ENCODE data around the gene GATB. TPM values are rescaled to one million over a fixed set of nuclear protein-coding genes. Genes with fewer than 3 reads are reported as not detected.

GATB gene
- total RNA-seq, 1 donor from 2014 or later: 22.9 TPM

- TF ChIP-seq CTCF (IDR thresholded peaks at IDR 0.05): no peak
- ChIA-PET POLR2A (no interaction called here), CTCF (no interaction called here)
- intact Hi-C loops (cut with micrococcal nuclease): no loop called here
- Mint-ChIP-seq H3K27me3 (no peaks in the 10 kb centered on the region), H3K4me3 (no peak overlapping the region), H3K36me3 (ENCODE audit: low read depth) (peaks cover 59% of the 10 kb centered on the region), H3K9me3 (no peaks in the 10 kb centered on the region), H3K27ac (no peak overlapping the region), H3K4me1 (no peaks in the 10 kb centered on the region)
- no peak for DNase-seq
- no peak for ATAC-seq (ENCODE audit: low read depth)
These were observed 73.7 kb downstream of the GATB start for GRCh38 chr4:151687021-151687640.

- H3K4me3 Mint-ChIP-seq: no peak overlapping the region
- H3K9me3 Mint-ChIP-seq: no peaks in the 10 kb centered on the region
- no peak overlapping the region for H3K27ac Mint-ChIP-seq
- peaks cover 66% of the 10 kb centered on the region for H3K36me3 Mint-ChIP-seq (ENCODE audit: low read depth)
- no peak for ATAC-seq (ENCODE audit: low read depth)
- DNase-seq: no peak
- POLR2A ChIA-PET: no interaction called here
- H3K27me3 Mint-ChIP-seq: no peaks in the 10 kb centered on the region
- intact Hi-C loops (cut with micrococcal nuclease): no loop called here
- TF ChIP-seq CTCF (IDR thresholded peaks at IDR 0.05): no peak
- no peaks in the 10 kb centered on the region for H3K4me1 Mint-ChIP-seq
- CTCF ChIA-PET: no interaction called here
These were observed 75.5 kb downstream of the GATB start for GRCh38 chr4:151685303-151685702.

DNA sequence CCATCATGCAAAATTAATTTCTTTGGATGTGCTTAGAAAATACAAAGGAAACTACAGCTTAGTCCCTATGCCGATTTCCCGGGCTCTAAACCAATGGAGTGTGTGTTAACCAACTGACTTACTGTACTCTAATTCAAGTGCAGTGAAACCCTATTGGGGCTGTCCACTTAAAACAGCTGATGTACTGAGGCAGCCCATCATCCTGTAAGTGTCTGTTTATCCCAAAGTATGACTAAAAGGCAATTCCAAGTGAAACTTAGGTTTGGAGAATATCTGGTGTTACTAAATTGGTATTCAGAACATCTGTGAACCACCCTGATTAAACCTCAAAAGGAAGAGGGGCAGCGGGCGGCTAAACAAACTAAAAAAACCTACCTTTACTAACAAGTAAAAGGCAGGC lies 79.7 kb downstream of the GATB start:
- no peak for TF ChIP-seq CTCF (IDR thresholded peaks at IDR 0.05)
- Mint-ChIP-seq H3K9me3 (no peaks in the 10 kb centered on the region), H3K27ac (no peak overlapping the region), H3K36me3 (ENCODE audit: low read depth) (peaks cover 52% of the 10 kb centered on the region), H3K4me1 (no peaks in the 10 kb centered on the region), H3K4me3 (no peak overlapping the region), H3K27me3 (no peaks in the 10 kb centered on the region)
- CTCF ChIA-PET: no interaction called here
- POLR2A ChIA-PET: no interaction called here
- DNase-seq (no peak), ATAC-seq (ENCODE audit: low read depth) (no peak)
- intact Hi-C loops (cut with micrococcal nuclease): no loop called here

- intact Hi-C loops (cut with micrococcal nuclease): no loop called here
- Mint-ChIP-seq H3K27me3 (no peaks in the 10 kb centered on the region), H3K27ac (no peak overlapping the region), H3K4me3 (no peak overlapping the region), H3K4me1 (no peaks in the 10 kb centered on the region), H3K36me3 (ENCODE audit: low read depth) (peaks cover 50% of the 10 kb centered on the region), H3K9me3 (no peaks in the 10 kb centered on the region)
- no peak for ATAC-seq (ENCODE audit: low read depth)
- CTCF ChIA-PET: no interaction called here
- no peak for DNase-seq
- TF ChIP-seq CTCF (IDR thresholded peaks at IDR 0.05): no peak
- POLR2A ChIA-PET: no interaction called here
These were observed 81.6 kb downstream of the GATB start for GRCh38 chr4:151679231-151679630.

- Mint-ChIP-seq H3K36me3 (ENCODE audit: low read depth) (peaks cover 40% of the 10 kb centered on the region), H3K27ac (no peak overlapping the region), H3K4me1 (no peaks in the 10 kb centered on the region), H3K4me3 (no peak overlapping the region), H3K9me3 (no peaks in the 10 kb centered on the region), H3K27me3 (no peaks in the 10 kb centered on the region)
- ChIA-PET POLR2A (no interaction called here), CTCF (no interaction called here)
- intact Hi-C loops (cut with micrococcal nuclease): no loop called here
- no peak for TF ChIP-seq CTCF (IDR thresholded peaks at IDR 0.05)
- DNase-seq: no peak
- ATAC-seq (ENCODE audit: low read depth): no peak
These were observed 82.5 kb downstream of the GATB start for GRCh38 chr4:151678048-151678872.

All from activated B cell treated with CpG ODN at 0.5 μM for 24 hours (primary cell).